Stimulated activated CD8-positive, alpha-beta memory T cell treated with anti-CD3 and anti-CD28 coated beads, Interleukin-15, amount 100 ng/mL, for 24 hours (primary cell): ENCODE data around the gene EMC8.

Experiments used
- DNase-seq: peaks from one replicate; pipeline ENCODE4 v3.0.0-alpha.2; 2020; ENCODE audit warnings: low read depth

Gene EMC8

GRCh38 chr16:85730186-85730465, 69.2 kb downstream of the EMC8 start:
- no peak for DNase-seq

- DNase-seq = no peak
Measured at GRCh38 chr16:85729452-85730185, 69.7 kb downstream of the EMC8 start.

GRCh38 chr16:85728879-85729278, 70.5 kb downstream of the EMC8 start:
- no peak for DNase-seq
